Measurements from ENCODE around the gene TSHZ2. TPM values are rescaled to one million over a fixed set of nuclear protein-coding genes. Genes with fewer than 3 reads are reported as not detected.

Gene TSHZ2
- total and polyA plus RNA-seq, 2 donors (not counting 3 experiments of a cell fraction or from before 2014, with no cell fraction given) = not detected

DNA sequence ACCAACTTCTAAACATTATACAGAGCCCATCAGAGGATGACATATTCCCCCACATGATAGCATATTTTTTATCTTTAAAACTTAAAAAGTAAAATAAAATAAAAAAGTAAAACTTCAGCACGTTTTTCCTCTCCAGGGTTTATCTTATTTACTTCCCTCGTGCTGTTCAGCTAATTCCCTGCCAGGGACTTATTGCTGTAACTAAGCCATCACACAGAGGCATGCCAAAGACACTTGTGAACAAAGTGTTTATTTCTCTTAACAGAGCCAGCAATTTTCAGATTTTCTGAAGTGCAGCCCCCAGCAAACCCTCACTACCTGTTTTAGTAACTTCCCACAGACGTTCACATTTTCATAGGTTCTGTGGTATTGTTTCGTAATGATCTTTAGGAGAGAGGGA, 327.7 kb downstream of the TSHZ2 start:
- no peaks in the 10 kb centered on the region for H4K20me1 ChIP-seq (replicated peaks; ENCODE audit: control insufficient read depth, extremely low read depth, insufficient read depth, low read length)
- no TSS peak for BruUV-seq (replicated peaks)
- no peak overlapping the region for H3K4me3 ChIP-seq (replicated peaks in 1 of 3; ENCODE audit: insufficient read depth in 1 of 3, low read depth in 1 of 3, low read length in 3 of 3)
- no peak for TF ChIP-seq GATA2 (IDR thresholded peaks at IDR 0.05; ENCODE audit: insufficient read depth, insufficient read length, low read depth, low read length)
- no peak for TF ChIP-seq FOS (IDR thresholded peaks at IDR 0.05; ENCODE audit: borderline replicate concordance, insufficient read depth, low read length)
- no peak for TF ChIP-seq POLR2AphosphoS5 (IDR thresholded peaks at IDR 0.05; ENCODE audit: insufficient read depth, low read depth, low read length)
- H3K9me3 ChIP-seq (replicated peaks; ENCODE audit: control insufficient read depth, insufficient read depth, low read length) = no peaks in the 10 kb centered on the region
- H2AFZ ChIP-seq (ENCODE audit: low read depth, low read length) = no peak overlapping the region
- no peaks in the 10 kb centered on the region for H3K36me3 ChIP-seq (ENCODE audit: control insufficient read depth in 2 of 2, extremely low read depth in 1 of 2, insufficient read depth in 2 of 2, low read length in 2 of 2)
- dilution Hi-C loops (cut with MboI; ENCODE audit: extremely low pct_ligation_motif_present, low sequenced_read_pairs) = no loop called here
- intact Hi-C loops (cut with micrococcal nuclease) = no loop called here
- H3K4me1 ChIP-seq (ENCODE audit: control insufficient read depth, extremely low read depth, insufficient read depth, low read length) = no peaks in the 10 kb centered on the region
- H3K79me2 ChIP-seq (ENCODE audit: control insufficient read depth, insufficient read depth, low read length) = no peaks in the 10 kb centered on the region
- ChIA-PET POLR2A (no interaction called here), CTCF (no interaction called here)
- no peak overlapping the region for H3K4me2 ChIP-seq (ENCODE audit: insufficient read depth, low read length)
- no peak overlapping the region for H3K9ac ChIP-seq (replicated peaks; ENCODE audit: extremely low read depth, insufficient read depth, low read length)
- H3K9me1 ChIP-seq (replicated peaks; ENCODE audit: control insufficient read depth, extremely low read depth, insufficient read depth, low read length) = no peaks in the 10 kb centered on the region
- no peak overlapping the region for H3K27ac ChIP-seq (ENCODE audit: insufficient read depth, low read depth, low read length)
- FAIRE-seq (no peak), DNase-seq (ENCODE audit: low read depth, low spot score) (no peak)
- no peaks in the 10 kb centered on the region for H3K27me3 ChIP-seq (ENCODE audit: control insufficient read depth in 2 of 2, insufficient read depth in 2 of 2, low read length in 2 of 2)

DNA sequence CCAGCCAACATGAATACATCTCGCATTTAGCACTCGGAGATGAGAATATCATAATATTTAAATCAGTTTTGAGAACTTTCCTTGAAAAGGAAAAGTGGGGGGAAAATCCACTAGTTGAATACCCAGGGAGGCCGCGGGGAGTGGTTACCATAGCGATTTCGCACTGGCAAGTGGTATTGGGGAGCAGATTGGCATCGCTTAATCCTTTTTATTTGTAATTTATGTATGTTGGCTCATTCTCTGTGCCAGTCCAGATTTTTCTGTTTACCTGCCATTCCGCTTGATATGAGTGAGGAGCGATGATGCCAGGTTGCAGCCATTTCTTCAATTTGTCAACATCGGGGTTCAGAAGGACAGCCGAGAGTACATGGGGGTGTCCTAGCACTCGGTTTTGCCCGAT, 329.7 kb downstream of the TSHZ2 start:
- dilution Hi-C loops (cut with MboI; ENCODE audit: extremely low pct_ligation_motif_present, low sequenced_read_pairs) (no loop called here), intact Hi-C loops (cut with micrococcal nuclease) (no loop called here)
- Histone ChIP-seq H3K4me3 (replicated peaks in 1 of 3; ENCODE audit: insufficient read depth in 1 of 3, low read depth in 1 of 3, low read length in 3 of 3) (no peak overlapping the region), H3K36me3 (ENCODE audit: control insufficient read depth in 2 of 2, extremely low read depth in 1 of 2, insufficient read depth in 2 of 2, low read length in 2 of 2) (no peaks in the 10 kb centered on the region), H3K27me3 (ENCODE audit: control insufficient read depth in 2 of 2, insufficient read depth in 2 of 2, low read length in 2 of 2) (no peaks in the 10 kb centered on the region), H3K4me1 (ENCODE audit: control insufficient read depth, extremely low read depth, insufficient read depth, low read length) (no peaks in the 10 kb centered on the region), H3K4me2 (ENCODE audit: insufficient read depth, low read length) (no peak overlapping the region), H3K79me2 (ENCODE audit: control insufficient read depth, insufficient read depth, low read length) (no peaks in the 10 kb centered on the region), H3K9me3 (replicated peaks; ENCODE audit: control insufficient read depth, insufficient read depth, low read length) (no peaks in the 10 kb centered on the region), H2AFZ (ENCODE audit: low read depth, low read length) (no peak overlapping the region), H3K9me1 (replicated peaks; ENCODE audit: control insufficient read depth, extremely low read depth, insufficient read depth, low read length) (no peaks in the 10 kb centered on the region), H4K20me1 (replicated peaks; ENCODE audit: control insufficient read depth, extremely low read depth, insufficient read depth, low read length) (no peaks in the 10 kb centered on the region), H3K9ac (replicated peaks; ENCODE audit: extremely low read depth, insufficient read depth, low read length) (no peak overlapping the region), H3K27ac (ENCODE audit: insufficient read depth, low read depth, low read length) (no peak overlapping the region)
- FAIRE-seq = no peak
- DNase-seq (ENCODE audit: low read depth, low spot score) = no peak
- TF ChIP-seq, protein P1, sequence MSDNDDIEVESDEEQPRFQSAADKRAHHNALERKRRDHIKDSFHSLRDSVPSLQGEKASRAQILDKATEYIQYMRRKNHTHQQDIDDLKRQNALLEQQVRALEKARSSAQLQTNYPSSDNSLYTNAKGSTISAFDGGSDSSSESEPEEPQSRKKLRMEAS (IDR thresholded peaks at IDR 0.05; ENCODE audit: insufficient read depth, insufficient read length) = no peak
- TF ChIP-seq MYC (IDR thresholded peaks at IDR 0.05; ENCODE audit: low read depth, low read length) (no peak), POLR2AphosphoS5 (IDR thresholded peaks at IDR 0.05; ENCODE audit: insufficient read depth, low read depth, low read length) (no peak), EZH2 (IDR thresholded peaks at IDR 0.05; ENCODE audit: borderline replicate concordance, low read depth, low read length, severe bottlenecking) (no peak), POLR2A (IDR thresholded peaks at IDR 0.05; ENCODE audit: low read depth, low read length) (no peak)
- no TSS peak for BruUV-seq (replicated peaks)
- CTCF ChIA-PET = no interaction called here
- POLR2A ChIA-PET = no interaction called here
